Brain microvascular endothelial cell (primary cell): Measurements from ENCODE around the gene SRPX2.

Source experiments
- DNase-seq: peaks from one replicate; pipeline ENCODE4 v3.0.0-alpha.2; 2020
- H3K27ac ChIP-seq: fragments of 250-450 bp; sonication (Bioruptor Pico); 2 replicates; pipeline ENCODE4 v1.5.1; 2020; ENCODE audit warnings: mild to moderate bottlenecking, moderate library complexity
- H3K27me3 ChIP-seq: fragments of 250-450 bp; sonication (Bioruptor Pico); replicated peaks from 2 replicates; pipeline ENCODE4 v1.5.1; 2020; ENCODE audit warnings: mild to moderate bottlenecking
- H3K36me3 ChIP-seq: fragments of 250-450 bp; sonication (Bioruptor Pico); replicated peaks from 2 replicates; pipeline ENCODE4 v1.5.1; 2020; ENCODE audit warnings: mild to moderate bottlenecking
- H3K4me3 ChIP-seq: 2 replicates; pipeline ENCODE4 v1.5.1; 2011; ENCODE audit warnings: low read depth, mild to moderate bottlenecking, control low read depth, low read length, moderate library complexity
- CTCF ChIP-seq: IDR thresholded peaks from 2 replicates; pipeline ENCODE4 v1.5.1; 2011; ENCODE audit warnings: low read depth, mild to moderate bottlenecking, moderate library complexity, low read length, control low read depth, inconsistent platforms; ENCODE audit errors: missing control alignments
- in situ Hi-C: cut with HindIII; loops from 2 replicates; pipeline ENCODE4 v1.10.0; 2017; ENCODE audit warnings: low sequenced_read_pairs, low pct_ligation_motif_present

The SRPX2 gene

DNA sequence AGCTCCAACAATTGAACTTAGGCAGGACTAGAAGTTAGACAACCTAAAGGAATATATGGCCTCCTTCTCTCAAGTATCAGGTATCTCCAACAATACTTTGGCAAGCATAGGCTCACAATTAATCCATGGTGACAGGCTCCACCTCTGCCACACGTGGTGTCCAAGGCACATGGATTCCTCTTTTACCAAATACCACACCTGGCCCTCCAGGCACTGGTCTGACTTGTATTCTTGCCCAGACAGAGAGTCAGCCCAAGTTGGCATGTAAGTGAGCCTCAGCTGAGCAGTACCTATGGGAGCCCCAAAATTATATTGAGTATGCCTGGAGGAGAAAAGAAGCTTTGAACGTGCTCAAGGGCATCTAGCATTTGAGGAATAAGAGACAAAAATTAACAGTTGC lies 19.6 kb downstream of the SRPX2 start:
- Histone ChIP-seq H3K36me3 (peaks cover 27% of the 10 kb centered on the region), H3K27me3 (no peaks in the 10 kb centered on the region), H3K27ac (no peak overlapping the region), H3K4me3 (no peak overlapping the region)
- in situ Hi-C loops, result no loop called here
- TF ChIP-seq CTCF, result no peak
- DNase-seq, result no peak

DNA sequence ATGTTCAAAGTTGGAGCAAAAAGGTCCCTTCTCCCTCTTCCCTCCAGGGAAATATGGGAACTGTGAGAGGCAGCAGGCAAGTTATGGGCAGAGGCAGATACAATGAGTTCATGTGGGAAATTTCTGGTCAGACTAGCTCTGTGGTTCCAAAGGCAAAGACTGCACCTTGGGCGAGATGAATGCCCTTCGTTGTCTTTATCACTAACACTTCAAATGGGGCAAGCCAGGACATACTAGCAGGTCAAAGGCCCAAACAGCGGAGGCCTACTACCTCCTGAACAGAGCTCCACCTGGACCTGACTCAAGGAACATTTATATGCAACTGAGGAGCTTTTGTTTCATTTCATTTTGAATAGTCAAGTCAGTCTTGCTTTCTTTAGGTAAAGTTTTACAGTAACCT lies 29.0 kb downstream of the SRPX2 start:
- Histone ChIP-seq H3K4me3 (no peak overlapping the region), H3K27me3 (no peaks in the 10 kb centered on the region), H3K27ac (peak overlapping the region; percentile 59), H3K36me3 (peaks cover 38% of the 10 kb centered on the region)
- in situ Hi-C loops, result no loop called here
- no peak for DNase-seq
- no peak for TF ChIP-seq CTCF

DNA sequence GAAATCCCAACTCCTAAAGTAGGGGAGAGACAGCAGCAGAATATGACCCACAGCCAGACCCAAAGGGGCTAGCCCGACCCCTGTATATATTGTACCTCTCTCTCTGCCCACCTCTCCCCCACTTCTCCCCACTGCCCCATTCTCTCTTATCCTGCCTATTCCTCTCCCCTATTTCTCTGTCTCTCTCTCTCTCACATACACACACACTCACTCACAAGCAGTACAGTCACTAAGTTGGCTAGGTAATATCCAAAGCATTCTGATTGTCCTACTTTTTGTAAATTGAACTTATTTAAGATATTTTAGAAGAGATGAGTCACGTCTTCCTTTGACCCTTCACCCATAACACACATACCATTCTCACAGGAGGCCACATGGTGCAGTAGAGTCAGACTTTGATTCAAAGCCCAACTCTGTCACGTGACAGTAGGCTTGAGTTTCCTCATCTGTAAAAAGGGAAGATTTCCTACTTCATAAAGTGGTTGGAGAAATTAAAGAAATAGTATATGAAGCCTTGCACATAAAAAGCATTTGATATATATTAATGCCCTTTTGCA lies 29.5 kb downstream of the SRPX2 start:
- peak; percentile 69 for DNase-seq
- Histone ChIP-seq H3K4me3 (no peak overlapping the region), H3K36me3 (peaks cover 37% of the 10 kb centered on the region), H3K27me3 (no peaks in the 10 kb centered on the region), H3K27ac (peak overlapping the region; percentile 59)
- TF ChIP-seq CTCF, result no peak
- in situ Hi-C loops, result no loop called here

DNA sequence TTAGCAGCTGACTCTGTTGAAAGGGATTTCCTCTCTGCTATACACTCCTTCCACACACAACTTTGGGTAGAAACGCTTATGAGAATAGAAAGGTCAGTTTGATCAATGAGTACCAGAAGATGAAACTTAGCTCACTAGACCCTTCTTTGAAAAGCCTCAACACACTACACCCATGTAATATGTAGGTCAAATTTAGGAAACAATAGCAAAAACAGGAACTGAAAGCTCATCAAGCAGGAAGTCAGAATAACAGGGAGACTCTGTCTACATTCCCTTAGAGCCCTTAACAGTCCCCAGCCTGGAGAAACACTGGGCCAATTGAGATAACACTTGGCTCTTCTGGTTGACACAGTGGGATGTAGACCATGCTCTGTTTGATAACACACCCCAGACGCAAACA lies 30.7 kb downstream of the SRPX2 start:
- TF ChIP-seq CTCF, result no peak
- Histone ChIP-seq H3K4me3 (no peak overlapping the region), H3K27me3 (no peaks in the 10 kb centered on the region), H3K27ac (no peak overlapping the region), H3K36me3 (peaks cover 31% of the 10 kb centered on the region)
- no peak for DNase-seq
- in situ Hi-C loops, result no loop called here

DNA sequence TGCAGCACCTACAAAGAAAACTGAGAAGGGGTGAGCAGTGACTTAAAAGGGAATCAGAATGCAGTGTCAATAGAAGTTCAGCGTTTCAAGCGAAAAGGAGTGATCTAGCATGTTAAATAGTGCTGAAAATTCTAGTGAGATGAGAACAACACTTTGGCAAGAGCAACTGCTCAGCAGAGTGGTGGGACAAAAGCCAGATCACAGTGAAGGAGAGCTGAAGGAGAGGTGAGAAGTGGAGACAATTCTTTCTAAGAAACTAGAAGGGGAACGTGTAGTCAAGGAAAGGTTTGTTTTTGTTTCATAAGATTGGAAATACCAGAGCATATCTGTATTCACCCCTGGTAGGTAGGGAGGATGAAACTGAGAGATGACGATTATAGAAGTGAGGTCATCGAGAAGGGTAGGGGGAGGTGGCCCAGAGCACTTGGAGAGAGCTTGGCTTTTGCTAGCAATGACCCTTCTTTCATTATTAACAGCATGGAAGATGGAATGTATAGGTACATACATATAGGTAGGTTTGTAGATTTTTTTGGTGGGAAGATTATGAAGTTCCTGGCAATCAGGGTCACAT lies 33.7 kb downstream of the SRPX2 start:
- peak; percentile 46 for DNase-seq
- in situ Hi-C loops, result no loop called here
- Histone ChIP-seq H3K27me3 (no peaks in the 10 kb centered on the region), H3K36me3 (peaks cover 15% of the 10 kb centered on the region), H3K27ac (peak overlapping the region; percentile 12), H3K4me3 (no peak overlapping the region)
- TF ChIP-seq CTCF, result no peak

DNA sequence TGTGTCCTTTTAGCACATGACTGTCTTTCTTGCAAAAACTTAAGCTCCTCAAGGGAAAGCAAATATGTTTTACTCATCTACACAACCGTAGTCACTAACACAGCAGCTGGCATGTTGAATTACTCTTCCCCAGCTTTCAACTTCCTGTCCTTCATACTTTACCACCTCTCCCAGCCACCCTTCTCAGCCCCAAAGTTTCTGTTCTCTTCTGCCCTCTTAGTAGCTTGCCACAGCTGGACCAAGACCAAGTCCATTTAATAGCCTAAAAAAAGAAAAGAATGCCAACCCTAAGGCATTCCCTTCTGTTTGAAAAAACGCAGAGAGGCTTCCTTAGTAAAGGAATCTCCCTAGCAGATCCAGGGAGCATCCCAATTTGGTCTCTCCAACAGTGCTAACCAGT lies 36.8 kb downstream of the SRPX2 start:
- in situ Hi-C loops, result no loop called here
- no peaks in the 10 kb centered on the region for H3K27me3 ChIP-seq
- H3K27ac ChIP-seq, result peak overlapping the region; percentile 13
- no peak overlapping the region for H3K4me3 ChIP-seq
- no peak for DNase-seq
- H3K36me3 ChIP-seq, result peaks cover 3% of the 10 kb centered on the region
- TF ChIP-seq CTCF, result no peak
